ENCODE measurements around the gene REC114. TPM values are rescaled to one million over a fixed set of nuclear protein-coding genes. Genes with fewer than 3 reads are reported as not detected.
A peak's percentile ranks its signal among the peaks of the same experiment; 100 is the strongest.

The REC114 gene
- total RNA-seq, 1 donor from 2014 or later = 0.84 TPM

DNA sequence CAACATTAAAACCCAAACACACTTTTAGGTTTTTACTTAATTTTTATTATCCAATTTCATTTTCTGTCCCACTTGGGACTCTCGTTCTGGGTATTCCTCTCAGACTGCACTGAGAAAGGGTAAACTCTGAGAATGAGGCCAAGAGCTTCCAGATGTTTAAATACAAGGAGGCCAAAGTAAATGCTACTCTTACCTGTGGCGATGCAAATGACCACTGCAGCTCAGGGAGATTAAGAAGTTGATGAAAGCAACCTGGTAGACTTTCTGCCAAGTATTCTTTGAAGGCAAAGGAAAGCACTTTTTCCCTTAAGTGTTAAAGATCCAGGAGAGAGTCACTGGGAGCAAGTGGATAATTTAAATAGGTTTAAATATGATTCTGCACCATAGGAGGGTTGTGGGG lies 151.1 kb downstream of the REC114 start:
- ATAC-seq (no peak), DNase-seq (no peak)
- intact Hi-C loops (cut with micrococcal nuclease) = no loop called here

DNA sequence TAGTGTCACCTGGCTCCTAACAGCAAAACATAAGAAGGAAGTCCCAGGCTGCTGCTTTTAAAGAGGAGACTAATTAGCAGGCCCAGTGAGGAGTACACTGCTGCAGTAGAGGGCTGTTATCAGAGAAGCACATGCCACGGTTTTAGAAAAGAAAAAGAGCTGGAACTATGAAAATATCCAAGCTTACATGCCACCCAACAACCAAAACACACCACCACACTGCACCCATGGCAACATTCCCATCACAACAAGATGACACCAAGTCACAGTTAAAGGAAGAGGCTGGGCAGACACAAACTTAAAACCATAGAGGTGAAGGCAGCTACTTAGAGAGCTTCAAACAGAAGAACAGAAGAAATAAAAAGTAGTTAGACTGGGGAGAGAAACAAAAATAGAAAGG lies 153.2 kb downstream of the REC114 start:
- intact Hi-C loops (cut with micrococcal nuclease) = no loop called here
- ATAC-seq (no peak), DNase-seq (no peak)

DNA sequence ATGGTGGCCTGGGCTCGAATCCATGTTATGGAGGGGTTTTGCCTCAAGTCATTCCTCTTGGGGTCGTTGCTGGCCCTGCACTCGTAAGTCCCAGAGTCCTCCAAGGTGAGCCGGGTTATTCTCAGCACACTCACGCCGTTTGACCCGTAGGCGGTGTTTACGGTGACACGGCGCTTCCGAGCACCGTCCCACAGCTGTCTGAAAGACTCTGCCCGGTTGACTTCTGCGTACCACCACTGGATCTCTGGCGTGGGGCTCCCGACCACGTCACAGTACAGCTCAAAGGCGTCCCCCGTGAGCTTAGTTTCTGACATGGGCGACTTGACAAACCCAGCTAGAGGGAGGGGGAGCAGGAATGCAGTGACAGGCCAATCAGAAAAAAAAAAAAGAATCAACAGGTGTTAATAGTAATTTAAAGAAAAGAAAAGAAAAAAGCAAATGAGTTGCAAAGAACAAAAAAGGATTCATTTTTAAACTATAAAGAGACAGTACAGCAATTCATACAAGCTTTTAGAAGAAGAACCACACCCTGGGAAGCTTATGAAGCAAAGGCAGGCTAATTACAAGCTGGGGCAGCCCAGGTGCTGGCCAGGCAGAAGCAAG lies 154.2 kb downstream of the REC114 start:
- DNase-seq = no peak
- ATAC-seq = no peak
- intact Hi-C loops (cut with micrococcal nuclease) = no loop called here

DNA sequence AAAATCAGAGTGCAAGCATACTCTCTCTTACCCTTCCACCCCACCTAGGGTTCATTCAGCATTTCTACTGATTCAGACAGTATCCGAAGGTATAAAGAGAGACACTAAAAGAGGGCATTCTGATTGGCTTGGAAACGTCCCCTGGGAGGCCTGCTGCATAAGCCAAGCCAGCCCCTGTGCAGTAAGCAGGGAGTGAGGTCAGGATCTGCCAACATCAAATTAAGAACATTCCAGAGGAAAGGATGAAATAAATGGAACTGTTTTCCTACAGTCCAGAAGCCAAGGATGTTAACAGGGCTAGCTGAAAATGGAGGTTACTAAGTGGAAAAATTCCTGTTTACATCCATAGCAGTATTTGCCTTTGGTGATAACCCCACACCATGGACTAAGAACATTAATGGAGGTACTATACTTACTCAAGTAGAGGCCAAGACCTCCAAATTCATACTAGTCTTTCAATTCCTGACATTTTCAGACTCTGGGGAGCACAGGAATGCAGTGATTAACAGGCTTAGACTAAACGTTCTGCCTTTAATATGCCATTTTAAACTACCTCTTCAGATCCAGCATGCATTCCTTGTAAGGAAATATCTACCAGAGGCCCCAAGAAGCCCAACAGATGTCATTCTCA lies 155.7 kb downstream of the REC114 start:
- DNase-seq (no peak), ATAC-seq (peak; percentile 3)
- intact Hi-C loops (cut with micrococcal nuclease) = no loop called here

GRCh38 chr15:73599934-73600333 lies 157.0 kb downstream of the REC114 start:
- intact Hi-C loops (cut with micrococcal nuclease) = no loop called here
- no peak for DNase-seq
- ATAC-seq = no peak

- ATAC-seq (no peak), DNase-seq (no peak)
- intact Hi-C loops (cut with micrococcal nuclease) = no loop called here
Observed at GRCh38 chr15:73600413-73601335, 157.7 kb downstream of the REC114 start.

DNA sequence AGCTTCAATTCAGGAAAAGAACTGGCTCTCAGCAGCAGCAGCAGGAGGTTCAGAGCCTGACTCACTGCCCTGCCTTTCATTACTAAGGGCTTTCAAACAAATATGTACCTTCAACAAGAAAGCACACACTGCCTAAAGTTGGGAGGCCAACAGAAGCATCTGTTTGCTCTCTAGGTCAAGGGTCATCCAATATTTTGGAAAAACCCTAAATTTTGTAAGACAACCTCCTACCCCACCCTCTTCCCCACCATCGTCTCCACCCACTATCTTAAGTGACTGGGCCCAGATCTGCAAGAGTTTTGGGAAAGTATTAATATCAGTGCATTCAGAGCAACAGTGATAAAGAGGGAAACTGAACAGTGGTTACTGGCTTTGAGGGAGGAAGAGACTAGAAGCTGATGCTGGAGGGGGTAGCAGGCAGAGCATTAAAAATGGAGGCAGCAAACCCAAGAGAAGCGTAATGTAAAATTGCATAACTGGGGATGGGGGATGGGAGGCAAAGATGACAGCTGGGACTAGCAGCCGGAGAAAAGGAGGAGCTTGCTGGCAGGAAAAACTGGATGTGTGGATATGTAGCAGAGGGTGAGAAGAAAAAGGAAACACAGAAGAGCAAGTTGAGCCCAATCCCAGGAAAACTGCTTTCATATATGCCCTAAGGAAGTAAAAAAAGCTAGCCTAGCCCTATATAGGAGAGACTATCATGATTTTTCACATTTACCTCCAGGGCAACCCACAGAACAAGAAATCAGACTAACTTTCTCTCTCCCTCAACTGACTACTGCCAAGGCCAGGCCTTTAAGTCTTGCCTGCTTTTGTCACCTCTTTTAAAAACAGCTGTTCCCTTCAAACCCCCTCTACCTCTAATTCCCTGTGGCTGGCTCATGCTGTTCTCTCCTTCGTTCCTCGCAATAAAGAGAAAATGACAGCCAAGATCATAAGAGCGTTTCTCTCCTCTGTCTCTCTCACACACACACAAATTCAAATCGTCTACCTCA lies 158.8 kb downstream of the REC114 start:
- DNase-seq (no peak), ATAC-seq (peak; percentile 76)
- intact Hi-C loops (cut with micrococcal nuclease) = no loop called here

DNA sequence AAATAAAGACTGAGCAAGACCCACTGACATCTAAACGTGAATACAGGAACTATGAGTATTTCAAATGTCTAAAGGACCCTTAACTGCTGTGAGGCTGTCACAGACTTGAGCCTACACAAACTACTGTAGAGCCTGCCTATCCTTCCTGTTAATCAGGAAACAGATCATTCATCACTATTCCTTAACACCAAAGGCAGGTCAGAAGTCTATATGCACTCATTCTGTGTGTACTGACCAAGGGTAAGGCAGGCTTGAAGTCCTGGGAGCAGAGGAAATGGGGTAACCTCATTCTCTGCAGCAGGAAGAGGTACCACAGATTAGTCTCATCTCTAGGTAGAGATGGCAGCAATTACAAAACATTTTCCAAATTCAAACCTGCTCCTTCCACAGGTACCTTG lies 159.5 kb downstream of the REC114 start:
- intact Hi-C loops (cut with micrococcal nuclease) = no loop called here
- DNase-seq (no peak), ATAC-seq (peak; percentile 8)

- DNase-seq (no peak), ATAC-seq (peak; percentile 63)
- intact Hi-C loops (cut with micrococcal nuclease) = no loop called here
Observed at GRCh38 chr15:73602992-73603391, 160.0 kb downstream of the REC114 start.

DNA sequence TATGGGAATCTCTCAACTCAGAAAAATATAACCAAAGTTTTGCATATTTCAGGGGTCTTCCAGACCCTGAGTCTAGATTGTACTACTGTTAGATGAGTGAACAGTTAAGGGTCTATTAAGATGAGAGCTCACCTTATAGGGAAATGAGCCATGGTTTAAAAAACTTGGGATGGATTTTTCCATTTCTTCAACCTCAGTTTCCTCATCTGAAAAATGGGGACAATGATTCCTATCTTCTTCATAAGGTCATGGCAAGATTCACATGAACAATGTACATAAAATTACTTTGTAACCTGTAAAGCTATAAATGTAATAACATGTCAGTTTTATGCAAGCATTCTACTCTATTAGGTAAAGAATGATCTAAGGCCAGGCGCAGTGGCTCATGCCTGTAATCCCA lies 161.5 kb downstream of the REC114 start:
- intact Hi-C loops (cut with micrococcal nuclease) = no loop called here
- DNase-seq (no peak), ATAC-seq (no peak)

GRCh38 chr15:73605759-73606436 lies 162.9 kb downstream of the REC114 start:
- no peak for DNase-seq
- intact Hi-C loops (cut with micrococcal nuclease) = no loop called here
- ATAC-seq = no peak

DNA sequence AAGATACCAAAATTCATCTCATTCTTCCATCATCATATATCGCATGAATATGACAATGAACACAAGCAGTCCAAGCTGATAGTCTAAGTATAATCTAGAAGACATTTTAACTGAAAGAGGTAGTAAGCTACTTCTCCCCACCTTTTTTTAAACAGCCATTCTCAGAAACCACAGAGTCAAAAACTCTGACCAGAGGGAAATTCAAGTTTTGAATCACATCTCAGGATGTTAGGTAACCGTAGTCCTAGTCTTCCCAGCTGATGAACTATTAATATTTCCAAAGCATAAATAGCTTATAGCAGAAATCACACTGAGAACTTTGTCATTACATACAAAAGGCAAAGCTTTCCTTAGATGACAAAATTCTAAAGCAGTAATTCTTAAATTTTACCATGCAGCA lies 164.4 kb downstream of the REC114 start:
- no peak for ATAC-seq
- DNase-seq = no peak
- intact Hi-C loops (cut with micrococcal nuclease) = no loop called here

DNA sequence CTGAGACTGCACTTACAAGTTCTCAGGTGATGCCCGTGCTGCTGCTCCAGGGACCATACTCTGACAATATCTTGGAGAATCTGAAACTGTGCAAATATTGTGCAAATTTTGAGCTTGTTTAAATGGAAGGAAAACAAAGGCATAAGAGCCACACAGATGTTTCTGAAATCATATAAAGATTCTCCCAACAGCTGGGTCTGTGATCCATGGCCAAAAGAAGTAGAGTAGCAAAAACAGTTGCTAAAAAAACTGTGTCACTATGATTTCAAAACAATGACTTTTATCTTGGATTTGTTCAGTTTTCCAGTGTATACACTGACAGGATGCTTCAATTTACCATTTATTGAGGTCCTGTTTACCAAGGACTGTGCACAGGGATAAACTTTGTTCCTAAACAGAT lies 164.9 kb downstream of the REC114 start:
- DNase-seq (no peak), ATAC-seq (no peak)
- intact Hi-C loops (cut with micrococcal nuclease) = no loop called here

- intact Hi-C loops (cut with micrococcal nuclease) = no loop called here
- DNase-seq = no peak
- ATAC-seq = no peak
Observed at GRCh38 chr15:73608475-73608874, 165.5 kb downstream of the REC114 start.

- ATAC-seq (no peak), DNase-seq (no peak)
- intact Hi-C loops (cut with micrococcal nuclease) = no loop called here
Observed at GRCh38 chr15:73608941-73609340, 166.0 kb downstream of the REC114 start.
